Liver (tissue), 9 donors: ENCODE results near the gene SHC2. TPM values are rescaled to one million over a fixed set of nuclear protein-coding genes. Genes with fewer than 3 reads are reported as not detected.

Source experiments
- DNase-seq: peaks from one replicate; pipeline ENCODE4 v3.0.0-alpha.2; 2017; ENCODE audit warnings: low spot score
- H3K27ac ChIP-seq, 2 donors: one replicate each; pipeline ENCODE4 v1.7.0; 2013; ENCODE audit warnings: inconsistent platforms in 2 of 2, low read length in 2 of 2, control low read depth in 1 of 2, low read depth in 1 of 2, mild to moderate bottlenecking in 1 of 2
- H3K27me3 ChIP-seq, 4 donors: one replicate each; pipeline versions ENCODE4 v1.6.1 to v1.7.0; 2013; ENCODE audit warnings: low read length in 3 of 4, inconsistent platforms in 1 of 4, mild to moderate bottlenecking in 1 of 4, moderate library complexity in 1 of 4; ENCODE audit not compliant: control insufficient read depth in 4 of 4, insufficient read depth in 4 of 4
- H3K36me3 ChIP-seq, 4 donors: one replicate each; pipeline versions ENCODE4 v1.6.1 to v1.7.0; 2013; ENCODE audit warnings: low read length in 3 of 4, mild to moderate bottlenecking in 3 of 4, low read depth in 1 of 4, moderate library complexity in 1 of 4; ENCODE audit not compliant: control insufficient read depth in 4 of 4, insufficient read depth in 3 of 4
- H3K4me1 ChIP-seq, 4 donors: one replicate each; pipeline versions ENCODE4 v1.6.1 to v1.7.0; 2013; ENCODE audit warnings: low read length in 3 of 4, mild to moderate bottlenecking in 3 of 4, moderate library complexity in 1 of 4; ENCODE audit not compliant: control insufficient read depth in 4 of 4, insufficient read depth in 4 of 4
- H3K4me3 ChIP-seq, 3 donors: one replicate each; pipeline versions ENCODE4 v1.6.1 to v1.7.0; 2013; ENCODE audit warnings: low read length in 3 of 3, control low read depth in 1 of 3, low read depth in 1 of 3, mild to moderate bottlenecking in 1 of 3
- H3K9ac ChIP-seq, 2 donors: one replicate each; pipeline ENCODE4 v1.7.0; 2013; ENCODE audit warnings: low read length in 2 of 2, mild to moderate bottlenecking in 2 of 2, moderate library complexity in 2 of 2, control low read depth in 1 of 2, low read depth in 1 of 2
- H3K9me3 ChIP-seq, 4 donors: one replicate each; pipeline versions ENCODE4 v1.6.1 to v1.7.0; 2013; ENCODE audit warnings: low read length in 3 of 4; ENCODE audit not compliant: control insufficient read depth in 4 of 4
- EGR1 ChIP-seq, 2 donors: IDR thresholded peaks; 2 replicates each; pipeline ENCODE4 v1.6.1; 2016 to 2018; ENCODE audit warnings: antibody characterized with exemption in 2 of 2, low read depth in 2 of 2
- FOXA1 ChIP-seq: IDR thresholded peaks from 2 replicates; pipeline ENCODE4 v1.6.1; 2016; ENCODE audit warnings: antibody characterized with exemption
- FOXA2 ChIP-seq: IDR thresholded peaks from 2 replicates; pipeline ENCODE4 v1.6.1; 2016; ENCODE audit warnings: antibody characterized with exemption
- GABPA ChIP-seq, 2 donors: IDR thresholded peaks in 1 of 2; conservative IDR thresholded peaks in 1 of 2; 2 replicates each; pipeline ENCODE4 v1.6.1; 2016; ENCODE audit warnings: antibody characterized with exemption in 2 of 2, mild to moderate bottlenecking in 1 of 2, moderate library complexity in 1 of 2
- HNF4A ChIP-seq, 2 donors: conservative IDR thresholded peaks; 2 replicates each; pipeline ENCODE4 v1.6.1; 2016; ENCODE audit warnings: antibody characterized with exemption in 2 of 2, mild to moderate bottlenecking in 2 of 2
- HNF4G ChIP-seq: IDR thresholded peaks from 2 replicates; pipeline ENCODE4 v1.6.1; 2016; ENCODE audit warnings: antibody characterized with exemption
- JUND ChIP-seq, 2 donors: IDR thresholded peaks; 2 replicates each; pipeline ENCODE4 v1.6.1; 2016; ENCODE audit warnings: antibody characterized with exemption in 2 of 2
- NR2F2 ChIP-seq: IDR thresholded peaks from 2 replicates; pipeline ENCODE4 v1.6.1; 2016; ENCODE audit warnings: antibody characterized with exemption
- RAD21 ChIP-seq, 2 donors: IDR thresholded peaks; 2 replicates each; pipeline ENCODE4 v1.6.1; 2016; ENCODE audit warnings: antibody characterized with exemption in 2 of 2, mild to moderate bottlenecking in 2 of 2
- RXRA ChIP-seq, 2 donors: IDR thresholded peaks; 2 replicates each; pipeline ENCODE4 v1.6.1; 2017 to 2018; ENCODE audit warnings: antibody characterized with exemption in 2 of 2, mild to moderate bottlenecking in 1 of 2
- SP1 ChIP-seq: IDR thresholded peaks from 2 replicates; pipeline ENCODE4 v1.6.1; 2018; ENCODE audit warnings: antibody characterized with exemption, mild to moderate bottlenecking
- TAF1 ChIP-seq: conservative IDR thresholded peaks from 2 replicates; pipeline ENCODE4 v1.6.1; 2016; ENCODE audit warnings: antibody characterized with exemption, mild to moderate bottlenecking
- YY1 ChIP-seq: IDR thresholded peaks from 2 replicates; pipeline ENCODE4 v1.6.1; 2016; ENCODE audit warnings: antibody characterized with exemption, mild to moderate bottlenecking
- WGBS: extraction: QIAGEN DNeasy Blood & Tissue Kit; methylation state at CpG from one replicate; pipeline ENCODE4 v1.1.7; 2013; 5-methylcytosine and 5-hydroxymethylcytosine counted together
- polyA plus RNA-seq, 2 donors: library from polyadenylated mRNA; stranded (reverse) in 1 of 2; unstranded in 1 of 2; fragments of 200-250 nt in 1 of 2; fragments of >200 nt in 1 of 2; fragmentation: Nextera tagmentation in 1 of 2; extraction: Ambion mirVana in 1 of 2; gene quantifications; one replicate each; pipeline versions ENCODE4 v1.2.1 to v1.2.3, GENCODE V29; 2013 to 2015
- total RNA-seq, 2 donors: library from RNA; depleted of rRNA; stranded (reverse); fragments of >200 nt; gene quantifications; one replicate each; pipeline ENCODE4 v1.2.3, GENCODE V29; 2014
- TF ChIP-seq, protein P1 (sequence below): IDR thresholded peaks from 2 replicates; pipeline ENCODE4 v1.6.1; 2016; ENCODE audit warnings: antibody characterized with exemption
- TF ChIP-seq, protein P2 (sequence below): IDR thresholded peaks from 2 replicates; pipeline ENCODE4 v1.6.1; 2016; ENCODE audit warnings: antibody characterized with exemption
- TF ChIP-seq, protein P3 (sequence below): fragments of 150-350 bp; IDR thresholded peaks from 2 replicates; pipeline ENCODE4 v1.5.1; 2017; ENCODE audit warnings: improper control_type of control experiment, low read depth, low read length; ENCODE audit not compliant: missing input control
- TF ChIP-seq, protein P4 (sequence below): IDR thresholded peaks from 2 replicates; pipeline ENCODE4 v1.6.1; 2016; ENCODE audit warnings: antibody characterized with exemption
- TF ChIP-seq, protein P5 (sequence below): IDR thresholded peaks from 2 replicates; pipeline ENCODE4 v1.6.1; 2016; ENCODE audit warnings: antibody characterized with exemption, mild to moderate bottlenecking
- donor health status: healthy.
- donor health status: healthy.
- donor health status: healthy.
- donor health status: healthy.
- donor health status: healthy.

The SHC2 gene
- total and polyA plus RNA-seq, 4 donors, result 15.6 to 43.0 (median 23.0) TPM

DNA sequence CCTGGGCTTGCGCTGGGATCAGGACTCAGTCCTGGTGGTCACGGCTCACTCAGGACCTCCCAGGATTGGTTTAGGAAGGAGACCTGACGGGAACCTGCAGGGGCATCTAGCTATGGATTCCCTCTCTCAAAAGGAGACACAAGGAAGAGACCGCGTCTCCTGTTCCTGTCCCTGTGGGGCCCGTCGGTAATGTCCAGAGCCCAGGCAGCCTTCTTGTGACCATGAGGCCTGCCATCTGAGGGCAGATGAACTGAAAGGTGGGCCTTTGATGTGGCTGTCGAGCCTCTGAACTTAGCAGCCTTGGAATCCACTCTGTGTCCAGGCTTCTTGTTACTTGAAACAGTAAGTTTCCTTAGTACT lies 84.7 kb downstream of the SHC2 start:
- no peak for DNase-seq
- Histone ChIP-seq H3K4me1 (peaks cover 0 to 2% (median 0%) of the 10 kb centered on the region in 4 donors), H3K27me3 (peaks cover 0 to 12% (median 3%) of the 10 kb centered on the region in 4 donors), H3K9ac (no peak overlapping the region), H3K27ac (no peak overlapping the region), H3K9me3 (no peaks in the 10 kb centered on the region), H3K4me3 (no peak overlapping the region), H3K36me3 (no peaks in the 10 kb centered on the region)
- WGBS, result 81% methylated on average over 8 of the region's 8 CpGs
- TF ChIP-seq, protein P1, sequence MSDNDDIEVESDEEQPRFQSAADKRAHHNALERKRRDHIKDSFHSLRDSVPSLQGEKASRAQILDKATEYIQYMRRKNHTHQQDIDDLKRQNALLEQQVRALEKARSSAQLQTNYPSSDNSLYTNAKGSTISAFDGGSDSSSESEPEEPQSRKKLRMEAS, result no peak
- TF ChIP-seq FOXA1, result no peak
- TF ChIP-seq NR2F2, result no peak
- no peak for TF ChIP-seq HNF4G
- no peak for TF ChIP-seq FOXA2
- no peak for TF ChIP-seq GABPA (IDR thresholded peaks at IDR 0.05 in 1 of 2, conservative IDR thresholded peaks at IDR 0.05 in 1 of 2)
- TF ChIP-seq, protein P2, sequence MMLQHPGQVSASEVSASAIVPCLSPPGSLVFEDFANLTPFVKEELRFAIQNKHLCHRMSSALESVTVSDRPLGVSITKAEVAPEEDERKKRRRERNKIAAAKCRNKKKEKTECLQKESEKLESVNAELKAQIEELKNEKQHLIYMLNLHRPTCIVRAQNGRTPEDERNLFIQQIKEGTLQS, result no peak
- no peak for TF ChIP-seq JUND (IDR thresholded peaks at IDR 0.05)
- TF ChIP-seq, protein P3, sequence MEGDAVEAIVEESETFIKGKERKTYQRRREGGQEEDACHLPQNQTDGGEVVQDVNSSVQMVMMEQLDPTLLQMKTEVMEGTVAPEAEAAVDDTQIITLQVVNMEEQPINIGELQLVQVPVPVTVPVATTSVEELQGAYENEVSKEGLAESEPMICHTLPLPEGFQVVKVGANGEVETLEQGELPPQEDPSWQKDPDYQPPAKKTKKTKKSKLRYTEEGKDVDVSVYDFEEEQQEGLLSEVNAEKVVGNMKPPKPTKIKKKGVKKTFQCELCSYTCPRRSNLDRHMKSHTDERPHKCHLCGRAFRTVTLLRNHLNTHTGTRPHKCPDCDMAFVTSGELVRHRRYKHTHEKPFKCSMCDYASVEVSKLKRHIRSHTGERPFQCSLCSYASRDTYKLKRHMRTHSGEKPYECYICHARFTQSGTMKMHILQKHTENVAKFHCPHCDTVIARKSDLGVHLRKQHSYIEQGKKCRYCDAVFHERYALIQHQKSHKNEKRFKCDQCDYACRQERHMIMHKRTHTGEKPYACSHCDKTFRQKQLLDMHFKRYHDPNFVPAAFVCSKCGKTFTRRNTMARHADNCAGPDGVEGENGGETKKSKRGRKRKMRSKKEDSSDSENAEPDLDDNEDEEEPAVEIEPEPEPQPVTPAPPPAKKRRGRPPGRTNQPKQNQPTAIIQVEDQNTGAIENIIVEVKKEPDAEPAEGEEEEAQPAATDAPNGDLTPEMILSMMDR, result no peak

DNA sequence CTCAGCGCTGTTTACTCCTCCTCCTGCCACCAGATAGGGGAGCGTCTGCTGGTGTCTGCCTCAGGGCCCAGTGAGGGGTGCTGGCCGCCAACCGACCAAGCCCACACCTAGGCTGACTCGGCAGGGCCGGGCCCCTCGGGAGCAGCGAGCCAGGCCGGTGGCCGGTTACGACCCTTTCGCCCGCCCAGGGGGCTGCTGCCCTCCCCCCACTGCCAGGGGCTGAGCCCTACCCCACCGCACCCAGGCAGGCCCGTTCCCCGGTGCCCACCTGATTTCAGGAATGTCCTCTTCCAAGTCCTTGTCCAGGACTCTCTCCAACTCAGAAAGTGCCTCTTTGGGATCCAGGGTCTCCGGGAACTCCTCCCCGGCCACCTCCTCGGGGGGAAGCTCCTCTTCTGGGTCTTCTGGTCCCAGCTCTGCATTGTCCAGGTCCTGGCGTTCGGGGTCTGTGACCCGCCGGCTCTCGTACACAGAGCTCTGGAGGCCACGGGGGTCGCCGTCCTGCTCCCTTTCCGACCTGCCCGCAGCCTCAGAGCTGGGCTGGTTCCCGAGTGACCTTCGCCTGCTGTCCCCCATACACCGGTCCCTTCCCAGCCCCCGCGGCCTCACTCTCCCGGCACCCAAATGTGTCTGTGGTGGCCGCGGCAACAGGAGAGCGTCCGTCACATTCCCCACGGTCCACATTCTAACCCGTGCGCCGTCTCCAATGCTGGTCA lies 85.3 kb downstream of the SHC2 start:
- H3K27me3 ChIP-seq, result peaks cover 0 to 12% (median 3%) of the 10 kb centered on the region in 4 donors
- no peak for DNase-seq
- no peaks in the 10 kb centered on the region for H3K36me3 ChIP-seq
- TF ChIP-seq HNF4A (conservative IDR thresholded peaks at IDR 0.05) (no peak), JUND (IDR thresholded peaks at IDR 0.05) (no peak), FOXA2 (no peak), YY1 (no peak), GABPA (IDR thresholded peaks at IDR 0.05 in 1 of 2, conservative IDR thresholded peaks at IDR 0.05 in 1 of 2) (no peak), NR2F2 (no peak), FOXA1 (no peak), HNF4G (no peak), RAD21 (IDR thresholded peaks at IDR 0.05) (no peak), TAF1 (no peak), EGR1 (IDR thresholded peaks at IDR 0.05; ENCODE audit: low read depth in 2 of 2) (no peak), RXRA (IDR thresholded peaks at IDR 0.05) (no peak), SP1 (no peak)
- TF ChIP-seq, protein P2, result no peak
- TF ChIP-seq, protein P3, result no peak
- TF ChIP-seq, protein P4, sequence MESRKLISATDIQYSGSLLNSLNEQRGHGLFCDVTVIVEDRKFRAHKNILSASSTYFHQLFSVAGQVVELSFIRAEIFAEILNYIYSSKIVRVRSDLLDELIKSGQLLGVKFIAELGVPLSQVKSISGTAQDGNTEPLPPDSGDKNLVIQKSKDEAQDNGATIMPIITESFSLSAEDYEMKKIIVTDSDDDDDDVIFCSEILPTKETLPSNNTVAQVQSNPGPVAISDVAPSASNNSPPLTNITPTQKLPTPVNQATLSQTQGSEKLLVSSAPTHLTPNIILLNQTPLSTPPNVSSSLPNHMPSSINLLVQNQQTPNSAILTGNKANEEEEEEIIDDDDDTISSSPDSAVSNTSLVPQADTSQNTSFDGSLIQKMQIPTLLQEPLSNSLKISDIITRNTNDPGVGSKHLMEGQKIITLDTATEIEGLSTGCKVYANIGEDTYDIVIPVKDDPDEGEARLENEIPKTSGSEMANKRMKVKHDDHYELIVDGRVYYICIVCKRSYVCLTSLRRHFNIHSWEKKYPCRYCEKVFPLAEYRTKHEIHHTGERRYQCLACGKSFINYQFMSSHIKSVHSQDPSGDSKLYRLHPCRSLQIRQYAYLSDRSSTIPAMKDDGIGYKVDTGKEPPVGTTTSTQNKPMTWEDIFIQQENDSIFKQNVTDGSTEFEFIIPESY, result no peak
- TF ChIP-seq, protein P1, result no peak
- TF ChIP-seq, protein P5, sequence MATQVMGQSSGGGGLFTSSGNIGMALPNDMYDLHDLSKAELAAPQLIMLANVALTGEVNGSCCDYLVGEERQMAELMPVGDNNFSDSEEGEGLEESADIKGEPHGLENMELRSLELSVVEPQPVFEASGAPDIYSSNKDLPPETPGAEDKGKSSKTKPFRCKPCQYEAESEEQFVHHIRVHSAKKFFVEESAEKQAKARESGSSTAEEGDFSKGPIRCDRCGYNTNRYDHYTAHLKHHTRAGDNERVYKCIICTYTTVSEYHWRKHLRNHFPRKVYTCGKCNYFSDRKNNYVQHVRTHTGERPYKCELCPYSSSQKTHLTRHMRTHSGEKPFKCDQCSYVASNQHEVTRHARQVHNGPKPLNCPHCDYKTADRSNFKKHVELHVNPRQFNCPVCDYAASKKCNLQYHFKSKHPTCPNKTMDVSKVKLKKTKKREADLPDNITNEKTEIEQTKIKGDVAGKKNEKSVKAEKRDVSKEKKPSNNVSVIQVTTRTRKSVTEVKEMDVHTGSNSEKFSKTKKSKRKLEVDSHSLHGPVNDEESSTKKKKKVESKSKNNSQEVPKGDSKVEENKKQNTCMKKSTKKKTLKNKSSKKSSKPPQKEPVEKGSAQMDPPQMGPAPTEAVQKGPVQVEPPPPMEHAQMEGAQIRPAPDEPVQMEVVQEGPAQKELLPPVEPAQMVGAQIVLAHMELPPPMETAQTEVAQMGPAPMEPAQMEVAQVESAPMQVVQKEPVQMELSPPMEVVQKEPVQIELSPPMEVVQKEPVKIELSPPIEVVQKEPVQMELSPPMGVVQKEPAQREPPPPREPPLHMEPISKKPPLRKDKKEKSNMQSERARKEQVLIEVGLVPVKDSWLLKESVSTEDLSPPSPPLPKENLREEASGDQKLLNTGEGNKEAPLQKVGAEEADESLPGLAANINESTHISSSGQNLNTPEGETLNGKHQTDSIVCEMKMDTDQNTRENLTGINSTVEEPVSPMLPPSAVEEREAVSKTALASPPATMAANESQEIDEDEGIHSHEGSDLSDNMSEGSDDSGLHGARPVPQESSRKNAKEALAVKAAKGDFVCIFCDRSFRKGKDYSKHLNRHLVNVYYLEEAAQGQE, result no peak
- H3K4me3 ChIP-seq, result no peak overlapping the region
- no peak overlapping the region for H3K27ac ChIP-seq
- H3K9ac ChIP-seq, result no peak overlapping the region
- WGBS, result 61% methylated on average over 43 of the region's 43 CpGs
- H3K9me3 ChIP-seq, result no peaks in the 10 kb centered on the region
- H3K4me1 ChIP-seq, result peaks cover 0 to 2% (median 0%) of the 10 kb centered on the region in 4 donors
